H7 (cell line): Measurements from ENCODE around the gene SOX6. TPM values are rescaled to one million over a fixed set of nuclear protein-coding genes. Genes with fewer than 3 reads are reported as not detected.
"Not testable (repeated sequence)": the region's sequence is repeated elsewhere in the genome, so short reads cannot be mapped to it uniquely, and the experiment has no call there.

Experiments used
- DNase-seq: peaks from one replicate; pipeline ENCODE4 v3.0.0; 2012
- H3K27me3 ChIP-seq: 2 replicates; pipeline ENCODE4 v1.6.0; 2011; ENCODE audit warnings: mild to moderate bottlenecking, low read length; ENCODE audit not compliant: control insufficient read depth, insufficient read depth
- H3K36me3 ChIP-seq: replicated peaks from 2 replicates; pipeline ENCODE4 v1.5.1; 2011; ENCODE audit warnings: low read length; ENCODE audit not compliant: control insufficient read depth, insufficient read depth
- H3K4me3 ChIP-seq: 2 replicates; pipeline ENCODE4 v1.5.1; 2011; ENCODE audit warnings: low read depth, mild to moderate bottlenecking, control low read depth, low read length, moderate library complexity; ENCODE audit not compliant: insufficient read depth
- total RNA-seq: library from RNA; depleted of rRNA; stranded (reverse); fragments of >200 nt; shearing (Covaris generic); gene quantifications from 2 replicates; pipeline ENCODE4 v1.2.3, GENCODE V29; 2014; rRNA removed

The SOX6 gene
- total RNA-seq, result 0.03 and 0.26 TPM in 2 replicates

DNA sequence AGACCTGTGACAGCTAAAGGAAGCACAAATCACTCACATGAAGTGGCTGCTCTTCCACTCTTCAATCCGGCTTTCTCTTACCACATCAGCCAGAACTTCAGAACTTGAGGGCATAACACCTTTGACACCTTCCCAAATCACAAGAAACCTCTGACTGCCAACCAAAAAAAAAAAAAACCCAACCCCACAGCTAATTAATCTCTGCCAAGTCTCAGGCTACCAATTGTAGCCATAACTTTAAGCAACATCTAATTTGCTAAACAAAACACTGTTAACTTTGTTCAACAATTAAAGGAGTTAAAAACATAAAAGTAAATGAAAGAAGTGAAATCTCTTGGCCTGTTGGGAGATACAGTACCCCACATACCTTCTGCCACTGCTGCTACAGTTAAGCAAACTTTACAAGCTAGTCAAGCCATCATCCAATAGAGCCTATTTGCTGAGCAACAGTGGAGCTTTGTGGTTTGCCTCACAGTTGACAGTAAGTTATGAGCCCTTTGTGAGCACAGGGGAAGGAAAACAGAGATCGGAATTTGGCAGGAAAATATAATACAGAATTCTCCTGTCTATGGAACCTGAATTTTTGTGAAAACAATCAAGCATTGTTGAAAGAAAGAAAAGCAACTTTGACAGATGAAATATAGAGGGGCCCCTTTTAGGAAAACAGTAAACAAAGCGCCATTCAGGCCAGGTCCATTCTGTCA lies at the start of gene SOX6:
Gene SOX6, minus strand, starts transcription at position 490 of the 704 bp plus-strand sequence. CDS start 15,298 bp downstream, outside the sequence.
- Histone ChIP-seq H3K36me3 (no peaks in the 10 kb centered on the region), H3K4me3 (no peak within 1 kb of the TSS), H3K27me3 (no peaks in the 10 kb centered on the region)
- peak; percentile 0 for DNase-seq

DNA sequence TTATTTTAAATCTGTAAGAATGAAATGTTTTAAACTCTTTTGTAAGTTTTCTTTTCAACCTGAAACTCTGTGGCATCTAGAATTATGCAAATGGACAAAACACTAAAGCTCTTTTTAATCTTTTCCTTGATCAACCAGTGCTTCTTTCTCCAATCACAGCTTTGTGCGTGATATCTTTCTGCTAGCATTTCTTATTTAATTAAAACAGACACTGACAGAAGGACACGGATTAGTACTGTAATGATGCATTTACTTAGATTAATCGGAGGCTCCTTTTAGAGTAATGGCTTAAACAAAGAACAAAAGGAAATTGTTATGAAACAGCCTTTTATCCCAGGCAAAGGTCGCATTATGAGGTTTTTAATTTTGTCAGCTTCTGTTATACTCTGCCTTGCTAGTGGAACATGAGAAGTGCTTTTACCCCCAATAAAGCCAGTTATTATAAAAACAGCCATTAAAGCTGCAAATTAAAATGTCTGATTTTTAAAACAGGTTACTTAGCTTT lies 48.5 kb upstream of the SOX6 start:
- DNase-seq, result no peak
- Histone ChIP-seq H3K27me3 (peaks cover 71% of the 10 kb centered on the region), H3K4me3 (no peak overlapping the region), H3K36me3 (no peaks in the 10 kb centered on the region)

DNA sequence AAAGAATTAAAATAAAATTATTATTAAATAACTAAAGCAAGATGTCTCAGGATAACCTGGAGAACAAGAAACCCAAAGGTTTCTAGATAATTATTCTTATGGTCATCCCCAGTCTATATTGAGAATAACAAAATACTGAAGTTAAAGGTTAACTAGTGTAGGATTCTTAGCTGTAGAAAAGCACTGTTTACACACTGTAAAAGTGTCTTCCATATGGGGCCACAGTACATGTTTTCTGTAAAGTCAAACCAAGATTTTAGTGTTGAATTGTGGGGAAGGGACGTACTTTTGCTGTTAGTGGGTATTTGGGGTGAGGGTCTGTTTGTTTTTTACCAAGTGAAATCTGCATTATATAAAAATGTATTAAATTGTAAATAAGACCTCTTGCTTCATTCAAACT lies 47.5 kb upstream of the SOX6 start:
- Histone ChIP-seq H3K27me3 (peaks cover 80% of the 10 kb centered on the region), H3K4me3 (no peak overlapping the region), H3K36me3 (no peaks in the 10 kb centered on the region)
- DNase-seq, result no peak

DNA sequence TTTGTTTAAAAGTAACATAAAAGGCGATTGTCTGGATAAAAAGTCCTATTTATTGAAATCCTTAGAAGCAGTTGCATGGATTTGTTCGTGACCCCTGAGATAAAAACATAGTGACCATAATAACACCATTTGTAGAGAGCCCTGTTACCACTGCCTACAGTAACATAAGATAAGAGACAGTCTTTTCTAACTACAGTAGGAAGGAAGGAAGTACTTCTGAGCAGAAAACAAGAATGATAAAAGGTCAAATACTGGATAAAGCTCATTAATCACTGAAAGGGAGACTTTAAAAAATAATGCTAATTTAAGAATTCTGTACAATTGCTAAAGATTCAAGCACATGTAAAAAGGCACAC lies 47.1 kb upstream of the SOX6 start:
- no peaks in the 10 kb centered on the region for H3K36me3 ChIP-seq
- H3K4me3 ChIP-seq, result no peak overlapping the region
- H3K27me3 ChIP-seq, result peaks cover 80% of the 10 kb centered on the region
- DNase-seq, result no peak

DNA sequence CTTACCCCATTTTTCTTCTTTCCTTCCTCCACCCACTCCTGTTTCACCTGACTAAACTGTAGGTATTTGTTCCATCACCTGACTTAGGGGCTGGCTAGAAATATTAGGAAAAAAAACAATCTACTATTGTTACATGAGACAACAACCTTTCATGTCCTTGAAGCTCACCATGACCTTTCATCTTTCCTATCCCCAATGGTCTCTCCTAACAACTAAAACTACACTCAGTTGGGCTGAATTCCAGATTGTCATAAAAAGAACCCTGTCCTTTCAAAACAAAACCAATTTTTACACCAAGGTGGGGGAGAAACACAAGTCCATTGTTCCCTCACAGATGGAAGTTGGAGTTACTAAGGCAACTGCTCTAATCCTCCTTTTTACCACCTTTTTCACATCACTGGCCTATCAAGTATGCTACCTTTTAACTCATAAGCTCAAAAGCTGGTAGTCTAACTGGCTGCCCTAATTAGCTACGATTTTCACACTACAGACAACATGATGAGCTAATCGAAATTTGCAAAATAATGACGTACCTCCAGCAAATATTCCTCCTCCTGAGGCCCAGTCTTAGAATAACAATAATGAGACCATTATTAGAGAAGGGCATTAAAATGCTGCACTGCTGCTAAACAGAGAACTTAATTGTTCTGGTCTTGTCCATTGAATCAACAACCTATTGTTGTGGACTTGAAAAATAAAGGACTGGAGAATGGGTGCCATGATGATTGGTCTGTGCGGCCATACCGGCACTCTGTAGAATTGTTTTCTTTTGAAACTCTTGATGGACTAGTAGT lies 46.5 kb upstream of the SOX6 start:
- Histone ChIP-seq H3K36me3 (no peaks in the 10 kb centered on the region), H3K27me3 (peaks cover 83% of the 10 kb centered on the region)

DNA sequence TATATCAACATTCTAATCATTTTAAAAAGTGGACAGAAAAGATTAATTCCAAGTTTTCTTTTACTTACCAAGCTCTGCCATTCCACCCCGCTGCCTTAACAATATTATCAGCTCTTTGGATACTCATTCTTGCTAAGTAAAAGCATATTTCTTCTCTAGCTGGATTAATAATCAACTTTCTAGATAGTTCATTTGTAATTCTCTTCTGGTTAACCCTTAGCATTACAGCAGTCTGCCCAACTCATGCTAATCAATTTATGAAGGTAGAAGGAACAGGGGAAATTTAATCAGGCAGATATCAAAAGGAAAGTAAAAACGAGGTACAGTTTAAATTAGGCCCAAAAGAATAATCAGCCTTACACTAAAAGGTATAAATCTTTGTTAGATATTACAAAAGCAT lies 41.0 kb upstream of the SOX6 start:
- DNase-seq, result no peak
- Histone ChIP-seq H3K36me3 (no peaks in the 10 kb centered on the region), H3K27me3 (peaks cover 64% of the 10 kb centered on the region), H3K4me3 (no peak overlapping the region)

More for the DNA sequence above, 46.5 kb upstream of the SOX6 start:
- DNase-seq, result peak; percentile 5
- H3K4me3 ChIP-seq, result no peak overlapping the region

DNA sequence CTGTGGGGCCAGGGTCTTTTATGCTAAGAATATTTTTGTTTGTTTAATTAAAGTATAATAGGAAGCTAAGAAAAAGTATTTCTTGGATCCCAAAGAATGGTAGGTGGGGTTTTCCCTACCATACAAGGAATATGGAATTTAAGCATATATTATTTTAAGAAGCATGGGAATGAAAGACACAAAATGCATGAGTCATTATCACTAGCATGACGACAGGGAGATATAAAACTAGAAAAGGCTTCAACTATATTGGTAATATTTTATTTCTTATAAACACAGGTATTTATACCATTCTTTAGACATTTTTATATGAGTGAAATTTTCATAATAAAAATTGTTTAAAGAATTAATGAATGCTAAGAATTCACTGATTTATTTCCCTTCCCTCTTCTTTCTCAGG lies 39.3 kb upstream of the SOX6 start:
- Histone ChIP-seq H3K36me3 (no peaks in the 10 kb centered on the region), H3K4me3 (no peak overlapping the region), H3K27me3 (peaks cover 47% of the 10 kb centered on the region)
- DNase-seq, result no peak

DNA sequence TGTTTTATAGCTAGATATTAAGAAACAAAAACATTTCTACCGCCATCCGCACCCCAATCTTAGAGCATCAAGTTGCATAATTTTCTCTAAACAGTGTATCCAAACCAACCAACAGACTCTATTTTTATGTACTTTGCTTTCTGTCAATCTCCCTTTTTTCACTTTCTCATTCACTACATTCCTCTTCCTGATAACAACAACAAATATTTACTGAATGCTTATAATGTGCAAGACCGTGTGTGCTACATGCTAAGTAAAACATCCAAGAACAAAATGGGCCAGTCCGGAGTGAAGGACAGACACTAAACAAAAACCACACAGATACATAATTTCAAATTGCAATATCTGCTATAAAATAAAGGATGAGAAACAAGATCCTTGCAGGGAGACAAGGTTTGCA lies 38.6 kb upstream of the SOX6 start:
- peaks cover 41% of the 10 kb centered on the region for H3K27me3 ChIP-seq
- H3K36me3 ChIP-seq, result no peaks in the 10 kb centered on the region
- H3K4me3 ChIP-seq, result no peak overlapping the region
- no peak for DNase-seq

DNA sequence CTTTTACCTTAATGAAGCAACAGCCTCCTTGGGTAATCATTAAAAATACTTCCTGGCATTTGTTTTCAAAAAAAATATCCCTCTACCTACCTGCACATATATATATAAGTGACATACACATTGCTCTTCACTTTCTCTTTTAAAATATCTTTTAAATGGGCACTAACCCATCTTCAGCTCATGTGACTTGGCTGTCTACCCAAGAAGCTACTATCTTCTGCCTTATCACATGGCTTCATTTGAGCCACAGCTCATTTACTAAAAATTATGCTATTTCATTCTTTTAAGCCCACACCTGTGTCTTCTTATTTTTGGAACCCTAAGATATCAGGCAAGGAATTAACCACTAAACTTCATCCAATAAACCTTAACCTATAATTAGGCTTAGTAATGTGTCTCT lies 37.0 kb upstream of the SOX6 start:
- no peaks in the 10 kb centered on the region for H3K36me3 ChIP-seq
- peaks cover 28% of the 10 kb centered on the region for H3K27me3 ChIP-seq
- no peak for DNase-seq
- H3K4me3 ChIP-seq, result no peak overlapping the region

DNA sequence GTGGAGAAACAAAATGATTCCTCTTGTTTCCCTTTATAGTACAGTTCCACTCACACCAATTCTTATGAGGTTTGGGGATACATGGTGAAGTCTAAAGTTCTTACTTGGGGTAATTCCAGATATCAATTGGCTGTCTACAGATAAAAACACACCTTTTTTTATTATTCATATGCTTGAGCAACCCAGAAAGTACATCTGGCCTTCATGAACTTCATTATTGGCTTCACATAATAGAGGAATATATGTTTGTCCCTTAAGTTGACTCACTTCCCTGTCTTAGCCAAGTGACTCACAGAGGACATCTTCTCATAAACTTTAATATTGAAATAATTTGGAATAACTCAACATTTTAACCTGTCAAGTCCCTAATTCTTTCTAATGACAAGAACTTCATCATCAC lies 36.3 kb upstream of the SOX6 start:
- no peaks in the 10 kb centered on the region for H3K36me3 ChIP-seq
- no peak for DNase-seq
- no peak overlapping the region for H3K4me3 ChIP-seq
- peaks cover 22% of the 10 kb centered on the region for H3K27me3 ChIP-seq

DNA sequence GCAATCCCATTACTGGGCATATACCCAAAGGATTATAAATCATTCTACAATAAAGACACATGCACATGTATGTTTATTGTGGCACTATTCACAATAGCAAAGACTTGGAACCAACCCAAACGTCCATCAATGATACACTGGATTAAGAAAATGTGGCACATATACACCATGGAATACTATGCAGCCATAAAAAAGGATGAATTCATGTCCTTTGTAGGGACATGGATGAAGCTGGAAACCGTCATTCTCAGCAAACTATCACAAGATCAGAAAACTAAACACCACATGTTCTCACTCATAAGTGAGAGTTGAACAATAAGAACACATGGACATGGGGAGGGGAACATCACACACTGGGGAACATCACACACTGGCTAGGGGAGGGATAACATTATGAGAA lies 34.5 kb upstream of the SOX6 start:
- H3K36me3 ChIP-seq, DNase-seq, H3K27me3 ChIP-seq, H3K4me3 ChIP-seq: not testable (repeated sequence)

DNA sequence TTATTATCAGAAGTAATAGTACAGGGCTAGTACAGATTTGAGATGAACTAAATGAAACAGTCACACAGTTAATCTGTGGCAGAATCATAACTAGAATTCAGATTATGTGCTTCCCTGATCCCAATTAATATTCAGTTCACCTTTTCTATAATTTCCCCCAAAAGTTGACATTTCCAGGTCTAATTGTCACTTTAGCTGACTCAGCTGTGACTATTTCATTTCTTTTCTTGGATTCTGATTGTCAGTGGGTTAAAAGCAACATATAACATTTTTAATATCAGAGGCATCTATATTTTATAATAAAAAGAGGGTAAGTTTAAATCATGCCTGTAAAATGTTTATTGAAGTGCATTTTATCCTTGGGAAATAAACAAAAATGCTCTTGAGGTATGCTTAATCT lies 28.8 kb upstream of the SOX6 start:
- Histone ChIP-seq H3K27me3 (no peaks in the 10 kb centered on the region), H3K4me3 (no peak overlapping the region), H3K36me3 (no peaks in the 10 kb centered on the region)
- DNase-seq, result no peak

DNA sequence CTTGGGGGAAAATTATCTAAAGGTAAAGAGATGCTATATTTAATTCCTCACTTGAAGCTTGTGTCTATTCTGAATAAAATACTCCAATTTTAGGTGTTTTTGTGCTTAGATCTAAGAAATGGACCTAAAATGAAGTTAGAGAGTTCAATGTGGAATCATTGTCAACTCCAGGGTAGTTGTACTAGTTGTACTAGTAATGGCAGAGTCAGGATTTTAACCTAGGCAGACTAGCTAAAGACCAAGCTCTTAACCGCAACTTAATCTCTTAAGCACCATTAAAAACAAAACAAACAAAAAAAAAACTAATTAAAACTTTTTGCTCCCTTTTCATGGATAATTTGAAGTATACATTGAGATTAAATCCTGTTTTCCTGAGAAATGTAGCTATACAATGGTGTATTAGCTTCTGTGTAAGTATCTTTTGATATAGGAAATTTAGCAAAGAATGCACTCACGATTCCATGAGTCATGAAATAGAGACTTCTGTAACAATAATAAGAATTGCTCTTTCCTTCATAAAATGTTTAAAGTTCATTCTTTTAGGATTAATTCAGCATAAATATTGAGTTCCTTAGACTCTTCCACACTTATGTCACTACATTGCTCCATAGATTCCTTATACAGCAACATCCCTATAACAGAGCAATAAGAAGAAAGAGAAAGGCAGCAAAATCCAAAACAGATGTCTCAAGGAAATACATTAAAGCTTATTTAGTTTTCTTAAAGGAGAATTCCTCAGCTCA lies 26.5 kb upstream of the SOX6 start:
- Histone ChIP-seq H3K4me3 (no peak overlapping the region), H3K27me3 (no peaks in the 10 kb centered on the region), H3K36me3 (no peaks in the 10 kb centered on the region)
- DNase-seq, result no peak

DNA sequence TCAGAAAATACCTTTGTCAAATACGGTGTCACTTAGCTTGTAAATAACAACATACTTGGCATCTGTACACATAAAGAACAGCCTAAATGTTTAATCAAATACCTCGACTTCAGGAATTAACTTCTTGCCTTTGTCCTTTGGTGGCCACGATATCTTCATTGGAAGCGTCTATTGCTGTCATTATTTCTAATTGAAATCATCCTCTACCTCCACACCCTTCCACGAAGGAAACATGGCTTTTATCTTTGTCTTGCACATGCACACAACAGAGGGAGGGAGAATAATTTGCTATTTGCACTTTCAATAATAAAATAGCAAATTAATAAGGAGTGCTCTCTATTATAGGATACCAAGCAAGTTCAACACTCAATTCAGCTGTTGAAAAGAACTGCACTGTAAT lies 25.8 kb upstream of the SOX6 start:
- no peaks in the 10 kb centered on the region for H3K27me3 ChIP-seq

More for the DNA sequence above, 25.8 kb upstream of the SOX6 start:
- H3K4me3 ChIP-seq, result no peak overlapping the region
- H3K36me3 ChIP-seq, result no peaks in the 10 kb centered on the region
- DNase-seq, result no peak
